ENCODE data around the gene KMT5C. TPM values are rescaled to one million over a fixed set of nuclear protein-coding genes. Genes with fewer than 3 reads are reported as not detected.

KMT5C gene
- total RNA-seq, 1 donor from 2014 or later: 18.6 TPM

- Mint-ChIP-seq H3K27ac (ENCODE audit: unreplicated experiment) (no peak overlapping the region), H3K36me3 (ENCODE audit: unreplicated experiment) (peaks cover 16% of the 10 kb centered on the region), H3K9me3 (ENCODE audit: unreplicated experiment) (no peaks in the 10 kb centered on the region), H3K27me3 (ENCODE audit: unreplicated experiment) (no peaks in the 10 kb centered on the region), H3K4me1 (ENCODE audit: unreplicated experiment) (peaks cover 9% of the 10 kb centered on the region), H3K4me3 (ENCODE audit: unreplicated experiment) (no peak overlapping the region)
- TF ChIP-seq CTCF (IDR thresholded peaks at IDR 0.05): no peak
- DNase-seq (ENCODE audit: extremely low spot score, unreplicated experiment): no peak
Observed at GRCh38 chr19:55305491-55305890, 34.2 kb upstream of the KMT5C start.

GRCh38 chr19:55305983-55306562, 33.6 kb upstream of the KMT5C start:
- Mint-ChIP-seq H3K27me3 (ENCODE audit: unreplicated experiment) (no peaks in the 10 kb centered on the region), H3K36me3 (ENCODE audit: unreplicated experiment) (peaks cover 16% of the 10 kb centered on the region), H3K27ac (ENCODE audit: unreplicated experiment) (no peak overlapping the region), H3K4me1 (ENCODE audit: unreplicated experiment) (peaks cover 9% of the 10 kb centered on the region), H3K9me3 (ENCODE audit: unreplicated experiment) (no peaks in the 10 kb centered on the region), H3K4me3 (ENCODE audit: unreplicated experiment) (no peak overlapping the region)
- no peak for TF ChIP-seq CTCF (IDR thresholded peaks at IDR 0.05)
- DNase-seq (ENCODE audit: extremely low spot score, unreplicated experiment): no peak

GRCh38 chr19:55306712-55307111, 33.0 kb upstream of the KMT5C start:
- peaks cover 16% of the 10 kb centered on the region for H3K36me3 Mint-ChIP-seq (ENCODE audit: unreplicated experiment)
- no peaks in the 10 kb centered on the region for H3K9me3 Mint-ChIP-seq (ENCODE audit: unreplicated experiment)
- no peak overlapping the region for H3K4me3 Mint-ChIP-seq (ENCODE audit: unreplicated experiment)
- no peak overlapping the region for H3K27ac Mint-ChIP-seq (ENCODE audit: unreplicated experiment)
- H3K27me3 Mint-ChIP-seq (ENCODE audit: unreplicated experiment): no peaks in the 10 kb centered on the region
- TF ChIP-seq CTCF (IDR thresholded peaks at IDR 0.05): no peak
- H3K4me1 Mint-ChIP-seq (ENCODE audit: unreplicated experiment): peaks cover 4% of the 10 kb centered on the region
- no peak for DNase-seq (ENCODE audit: extremely low spot score, unreplicated experiment)

- Mint-ChIP-seq H3K9me3 (ENCODE audit: unreplicated experiment) (no peaks in the 10 kb centered on the region), H3K36me3 (ENCODE audit: unreplicated experiment) (peaks cover 16% of the 10 kb centered on the region), H3K27me3 (ENCODE audit: unreplicated experiment) (no peaks in the 10 kb centered on the region), H3K4me3 (ENCODE audit: unreplicated experiment) (no peak overlapping the region), H3K4me1 (ENCODE audit: unreplicated experiment) (no peaks in the 10 kb centered on the region), H3K27ac (ENCODE audit: unreplicated experiment) (no peak overlapping the region)
- no peak for DNase-seq (ENCODE audit: extremely low spot score, unreplicated experiment)
- no peak for TF ChIP-seq CTCF (IDR thresholded peaks at IDR 0.05)
Observed at GRCh38 chr19:55308281-55308680, 31.4 kb upstream of the KMT5C start.

- Mint-ChIP-seq H3K4me1 (ENCODE audit: unreplicated experiment) (no peaks in the 10 kb centered on the region), H3K9me3 (ENCODE audit: unreplicated experiment) (no peaks in the 10 kb centered on the region), H3K4me3 (ENCODE audit: unreplicated experiment) (no peak overlapping the region), H3K27ac (ENCODE audit: unreplicated experiment) (no peak overlapping the region), H3K36me3 (ENCODE audit: unreplicated experiment) (peaks cover 16% of the 10 kb centered on the region), H3K27me3 (ENCODE audit: unreplicated experiment) (no peaks in the 10 kb centered on the region)
- TF ChIP-seq CTCF (IDR thresholded peaks at IDR 0.05): no peak
- no peak for DNase-seq (ENCODE audit: extremely low spot score, unreplicated experiment)
Observed at GRCh38 chr19:55309448-55309847, 30.2 kb upstream of the KMT5C start.

All from osteocyte (in vitro differentiated cells).